Tibial nerve (tissue), 4 donors: ENCODE results near the gene MAP2. TPM values are rescaled to one million over a fixed set of nuclear protein-coding genes. Genes with fewer than 3 reads are reported as not detected.

Experiments
- DNase-seq, 2 donors: peaks; one replicate each; pipeline ENCODE4 v3.0.0-alpha.2; 2019; ENCODE audit warnings: low spot score in 2 of 2
- H3K27ac ChIP-seq, 4 donors: fragments of 200-600 bp; sonication (generic) in 3 of 4; one replicate each; pipeline ENCODE4 v1.5.1; 2017 to 2019; ENCODE audit warnings: mild to moderate bottlenecking in 1 of 4
- H3K27me3 ChIP-seq, 2 donors: fragments of 200-600 bp; sonication (generic) in 1 of 2; one replicate each; pipeline versions ENCODE4 v1.5.1 to v1.6.0; 2017 to 2019
- H3K36me3 ChIP-seq, 3 donors: fragments of 200-600 bp; sonication (generic); one replicate each; pipeline ENCODE4 v1.5.1; 2018 to 2019
- H3K4me1 ChIP-seq, 4 donors: fragments of 200-600 bp; sonication (generic) in 3 of 4; one replicate each; pipeline ENCODE4 v1.5.1; 2017 to 2019
- H3K4me3 ChIP-seq, 4 donors: fragments of 200-600 bp; sonication (generic) in 3 of 4; one replicate each; pipeline ENCODE4 v1.5.1; 2017 to 2019; ENCODE audit warnings: mild to moderate bottlenecking in 1 of 4, moderate library complexity in 1 of 4
- H3K9me3 ChIP-seq, 4 donors: fragments of 200-600 bp; sonication (generic) in 3 of 4; one replicate each; pipeline ENCODE4 v1.5.1; 2017 to 2019
- EP300 ChIP-seq, 2 donors: sonication (generic); formaldehyde crosslinking; IDR thresholded peaks; one replicate each; pipeline ENCODE4 v1.6.1; 2017; ENCODE audit warnings: antibody characterized with exemption in 2 of 2, mild to moderate bottlenecking in 1 of 2
- POLR2A ChIP-seq, 2 donors: fragments of 450-650 bp; IDR thresholded peaks; one replicate each; pipeline ENCODE4 v1.6.1; 2017; ENCODE audit warnings: antibody characterized with exemption in 2 of 2, mild to moderate bottlenecking in 2 of 2, moderate library complexity in 2 of 2
- WGBS, 2 donors: methylation state at CpG; one replicate each; pipeline ENCODE4 v1.1.5; 2018; 5-methylcytosine and 5-hydroxymethylcytosine counted together
- total RNA-seq, 4 donors: library from RNA; depleted of rRNA; stranded (reverse); fragments of >200 nt; gene quantifications; one replicate each; pipeline ENCODE4 v1.1.0, GENCODE V29; 2016
- TF ChIP-seq, protein P1 (sequence below), 5 experiments: fragments of 200-600 bp in 3 of 5; fragments of 450-650 bp in 2 of 5; sonication (generic) in 3 of 5; IDR thresholded peaks; one replicate each; pipeline ENCODE4 v1.5.1; 2016 to 2019; ENCODE audit warnings: antibody characterized with exemption in 5 of 5, mild to moderate bottlenecking in 3 of 5, moderate library complexity in 2 of 5

The MAP2 gene
- total RNA-seq, 4 donors from 2014 or later: 14.7 to 31.7 (median 21.3) TPM

DNA sequence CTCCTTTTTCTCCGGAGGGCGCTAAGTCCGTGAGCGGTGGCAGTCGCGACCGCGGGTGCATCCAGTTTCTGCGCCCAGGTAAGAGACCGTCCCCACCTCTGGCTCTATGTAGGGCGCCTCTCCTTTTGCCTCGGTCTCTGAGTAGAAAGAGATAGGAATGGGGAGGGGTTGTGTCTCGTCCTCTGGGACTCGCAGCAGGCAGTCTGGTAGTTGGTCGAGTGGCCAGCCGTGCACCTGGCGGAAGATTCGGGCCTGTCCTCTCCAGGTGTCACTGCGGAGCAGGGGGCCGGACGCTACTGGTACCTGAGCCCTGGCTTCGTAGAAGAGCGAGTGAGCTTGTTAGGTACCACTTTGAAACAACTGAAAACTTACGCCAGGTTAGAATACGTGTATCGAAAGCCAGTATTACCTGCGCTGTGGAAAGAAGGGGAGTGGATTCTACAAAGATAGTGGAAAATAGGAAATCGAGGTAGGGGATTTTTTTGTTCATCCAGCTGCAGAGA lies 403 bp downstream of the MAP2 start:
- 2% methylated on average over 28 of the region's 28 CpGs for WGBS, 2 donors
- H3K27ac ChIP-seq: peak overlapping the region in 2 of 4 donors; percentile 45 to 75
- no peak for DNase-seq

DNA sequence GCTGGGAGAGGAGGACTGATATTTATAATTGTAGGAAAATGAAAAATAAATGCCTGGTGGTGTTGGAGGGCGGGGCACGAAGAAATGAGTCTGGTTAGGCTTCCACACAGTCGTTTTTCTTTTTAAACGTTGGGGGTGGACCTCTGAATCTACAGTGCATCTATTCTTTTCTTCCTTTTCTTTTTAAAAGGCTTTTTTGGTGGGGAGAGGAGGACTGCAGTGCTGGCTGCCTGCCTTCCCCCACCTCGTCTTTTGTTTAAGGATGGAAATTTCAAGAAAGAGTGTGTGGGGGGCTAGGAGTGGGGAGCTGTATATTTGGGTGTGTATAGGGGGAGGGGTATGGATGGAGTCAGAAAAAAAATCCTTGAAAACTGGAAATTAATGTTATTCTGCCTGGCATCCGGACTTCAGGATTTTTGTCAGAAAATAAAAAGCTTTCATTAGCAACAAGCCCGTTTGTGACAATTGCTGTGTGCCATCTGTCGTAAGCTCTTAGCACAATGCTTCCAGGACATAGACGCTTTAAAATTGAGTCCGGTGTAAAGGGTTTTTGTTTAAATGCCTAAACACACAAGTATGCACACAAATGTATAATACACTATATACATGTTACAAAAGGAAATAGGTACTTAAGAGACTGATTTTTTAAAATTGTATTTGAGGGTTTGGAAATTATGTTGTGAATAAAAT lies 1.1 kb downstream of the MAP2 start:
- no peaks in the 10 kb centered on the region for H3K36me3 ChIP-seq
- H3K27ac ChIP-seq: peak overlapping the region in 2 of 4 donors; percentile 13 to 75
- no peaks in the 10 kb centered on the region for H3K9me3 ChIP-seq
- peaks cover 0 to 39% (median 3%) of the 10 kb centered on the region in 4 donors for H3K4me1 ChIP-seq
- no peak for TF ChIP-seq POLR2A (IDR thresholded peaks at IDR 0.05)
- no peak for TF ChIP-seq EP300 (IDR thresholded peaks at IDR 0.05)
- TF ChIP-seq, protein P1, sequence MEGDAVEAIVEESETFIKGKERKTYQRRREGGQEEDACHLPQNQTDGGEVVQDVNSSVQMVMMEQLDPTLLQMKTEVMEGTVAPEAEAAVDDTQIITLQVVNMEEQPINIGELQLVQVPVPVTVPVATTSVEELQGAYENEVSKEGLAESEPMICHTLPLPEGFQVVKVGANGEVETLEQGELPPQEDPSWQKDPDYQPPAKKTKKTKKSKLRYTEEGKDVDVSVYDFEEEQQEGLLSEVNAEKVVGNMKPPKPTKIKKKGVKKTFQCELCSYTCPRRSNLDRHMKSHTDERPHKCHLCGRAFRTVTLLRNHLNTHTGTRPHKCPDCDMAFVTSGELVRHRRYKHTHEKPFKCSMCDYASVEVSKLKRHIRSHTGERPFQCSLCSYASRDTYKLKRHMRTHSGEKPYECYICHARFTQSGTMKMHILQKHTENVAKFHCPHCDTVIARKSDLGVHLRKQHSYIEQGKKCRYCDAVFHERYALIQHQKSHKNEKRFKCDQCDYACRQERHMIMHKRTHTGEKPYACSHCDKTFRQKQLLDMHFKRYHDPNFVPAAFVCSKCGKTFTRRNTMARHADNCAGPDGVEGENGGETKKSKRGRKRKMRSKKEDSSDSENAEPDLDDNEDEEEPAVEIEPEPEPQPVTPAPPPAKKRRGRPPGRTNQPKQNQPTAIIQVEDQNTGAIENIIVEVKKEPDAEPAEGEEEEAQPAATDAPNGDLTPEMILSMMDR (IDR thresholded peaks at IDR 0.05): no peak
- DNase-seq: no peak
- peak overlapping the region; percentile 38 to 85 (median 73) for H3K4me3 ChIP-seq
- H3K27me3 ChIP-seq: no peaks in the 10 kb centered on the region
- 4 to 6% methylated on average over 10 of the region's 10 CpGs for WGBS, 2 donors

More for the DNA sequence above, 403 bp downstream of the MAP2 start:
- H3K4me1 ChIP-seq: peaks cover 0 to 39% (median 3%) of the 10 kb centered on the region in 4 donors
- no peaks in the 10 kb centered on the region for H3K9me3 ChIP-seq
- H3K27me3 ChIP-seq: no peaks in the 10 kb centered on the region
- H3K4me3 ChIP-seq: peak overlapping the region; percentile 38 to 85 (median 73)
- no peaks in the 10 kb centered on the region for H3K36me3 ChIP-seq
- TF ChIP-seq, protein P1 (IDR thresholded peaks at IDR 0.05): no peak
- no peak for TF ChIP-seq EP300 (IDR thresholded peaks at IDR 0.05)
- no peak for TF ChIP-seq POLR2A (IDR thresholded peaks at IDR 0.05)

DNA sequence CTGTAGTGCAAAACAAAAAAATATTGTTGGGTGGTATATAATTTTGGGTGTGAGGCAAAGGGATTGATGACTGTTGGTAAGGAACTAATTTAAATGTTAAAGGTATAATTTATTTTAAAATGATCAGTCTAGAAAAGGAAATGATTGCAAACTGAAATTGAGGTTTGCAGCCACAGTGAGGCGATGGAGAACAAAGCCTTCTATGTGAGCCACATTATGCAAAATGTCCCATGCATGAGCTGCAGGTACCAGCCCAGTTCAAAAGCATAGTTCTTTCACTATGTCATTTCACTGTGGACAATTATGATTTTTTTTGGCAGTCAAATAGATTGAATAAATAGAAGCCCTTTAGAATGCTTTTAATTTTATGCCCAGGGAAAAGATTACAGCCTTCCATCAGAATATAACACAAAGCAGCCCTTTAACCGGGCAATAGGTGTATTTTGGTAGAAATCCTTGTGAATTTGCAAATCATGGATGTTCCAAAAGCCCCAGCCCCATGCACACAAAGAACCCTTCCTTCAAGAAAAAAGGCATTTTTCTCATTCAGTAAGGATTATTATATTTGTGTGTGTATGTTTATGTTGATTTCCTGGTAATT lies 1.7 kb downstream of the MAP2 start:
- Histone ChIP-seq H3K27ac (peak overlapping the region in 1 of 4 donors; percentile 75), H3K9me3 (no peaks in the 10 kb centered on the region), H3K4me3 (peak overlapping the region in 3 of 4 donors; percentile 38 to 85 (median 78)), H3K36me3 (no peaks in the 10 kb centered on the region), H3K27me3 (no peaks in the 10 kb centered on the region), H3K4me1 (peaks cover 0 to 39% (median 3%) of the 10 kb centered on the region in 4 donors)
- 38 to 43% methylated on average over 2 of the region's 2 CpGs for WGBS, 2 donors
- TF ChIP-seq, protein P1 (IDR thresholded peaks at IDR 0.05): peak in 4 of 5 experiments; percentile 40 to 51 (median 50)
- TF ChIP-seq POLR2A (IDR thresholded peaks at IDR 0.05): no peak
- DNase-seq: no peak

DNA sequence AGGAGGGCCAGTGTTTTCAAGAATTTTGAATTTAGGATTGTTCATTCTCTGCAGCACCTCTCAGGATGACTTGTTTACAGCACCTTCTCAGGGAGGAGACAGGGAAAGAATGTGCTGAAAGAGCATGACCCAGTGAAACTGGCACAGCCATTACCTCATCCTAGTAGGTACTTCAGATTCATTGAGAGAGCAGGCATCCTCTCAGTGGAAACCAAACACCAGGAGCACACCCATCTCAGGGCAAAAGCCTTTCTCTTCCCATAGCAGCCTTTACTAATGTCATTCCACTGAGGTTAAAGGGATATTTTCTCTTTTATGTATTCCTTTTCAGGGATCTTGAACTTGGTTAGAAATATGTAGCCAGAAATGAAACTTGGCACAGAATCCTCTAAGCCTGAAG lies 2.6 kb downstream of the MAP2 start:
- H3K27ac ChIP-seq: peak overlapping the region in 1 of 4 donors; percentile 18
- H3K36me3 ChIP-seq: no peaks in the 10 kb centered on the region
- H3K27me3 ChIP-seq: no peaks in the 10 kb centered on the region
- peaks cover 0 to 42% (median 3%) of the 10 kb centered on the region in 4 donors for H3K4me1 ChIP-seq
- H3K4me3 ChIP-seq: no peak overlapping the region
- no peaks in the 10 kb centered on the region for H3K9me3 ChIP-seq
- TF ChIP-seq EP300 (IDR thresholded peaks at IDR 0.05) (no peak), POLR2A (IDR thresholded peaks at IDR 0.05) (no peak)
- TF ChIP-seq, protein P1 (IDR thresholded peaks at IDR 0.05): no peak
- no peak for DNase-seq

DNA sequence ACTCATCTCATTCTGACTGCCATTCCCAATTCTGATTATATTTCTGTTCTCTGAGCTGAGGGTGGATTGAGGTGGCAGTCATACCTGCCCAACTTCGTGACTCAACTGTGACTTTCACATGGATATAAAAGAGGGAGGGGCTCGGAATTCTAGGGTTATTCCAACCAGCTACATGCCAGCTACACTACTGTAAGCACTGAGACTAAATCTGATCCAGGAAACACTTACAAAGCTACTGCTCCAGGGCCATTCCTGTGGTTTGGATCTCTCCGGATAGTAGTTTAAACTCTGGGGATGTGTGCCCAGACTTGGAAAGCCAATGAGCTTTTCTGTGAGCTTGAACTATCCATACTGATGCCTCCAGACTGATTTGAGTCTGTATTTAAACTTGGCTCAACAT lies 7.9 kb downstream of the MAP2 start:
- no peaks in the 10 kb centered on the region for H3K9me3 ChIP-seq
- H3K36me3 ChIP-seq: no peaks in the 10 kb centered on the region
- H3K27ac ChIP-seq: peak overlapping the region in 1 of 4 donors; percentile 46
- H3K4me3 ChIP-seq: no peak overlapping the region
- no peak for TF ChIP-seq EP300 (IDR thresholded peaks at IDR 0.05)
- TF ChIP-seq, protein P1 (IDR thresholded peaks at IDR 0.05): no peak
- no peak for TF ChIP-seq POLR2A (IDR thresholded peaks at IDR 0.05)
- 60 to 76% methylated on average over 3 of the region's 3 CpGs for WGBS, 2 donors
- peaks cover 0 to 13% (median 0%) of the 10 kb centered on the region in 4 donors for H3K4me1 ChIP-seq
- no peaks in the 10 kb centered on the region for H3K27me3 ChIP-seq
- DNase-seq: no peak
